NCI-H2171 (cell line): ENCODE data around the gene C6orf89.
"Not testable (repeated sequence)": the region's sequence is repeated elsewhere in the genome, so short reads cannot be mapped to it uniquely, and the experiment has no call there.

Experiments used
- DNase-seq: peaks from one replicate; lab custom pipeline; 2025; lab: John Stamatoyannopoulos, UW

Gene C6orf89

GRCh38 chr6:36924131-36924530 lies 38.4 kb downstream of the C6orf89 start:
- no peak for DNase-seq

GRCh38 chr6:36924778-36925374 lies 39.1 kb downstream of the C6orf89 start:
- no peak for DNase-seq

- DNase-seq: no peak
These were observed 40.1 kb downstream of the C6orf89 start for GRCh38 chr6:36925809-36926208.

GRCh38 chr6:36926708-36927513 lies 41.2 kb downstream of the C6orf89 start:
- no peak for DNase-seq

GRCh38 chr6:36927691-36928546 lies 42.2 kb downstream of the C6orf89 start:
- no peak for DNase-seq

GRCh38 chr6:36928547-36928918 lies 42.8 kb downstream of the C6orf89 start:
- no peak for DNase-seq

- DNase-seq: no peak
These were observed 43.4 kb downstream of the C6orf89 start for GRCh38 chr6:36929152-36929551.

GRCh38 chr6:36929607-36930006 lies 43.9 kb downstream of the C6orf89 start:
- peak; percentile 5 for DNase-seq

GRCh38 chr6:36930483-36930882 lies 44.7 kb downstream of the C6orf89 start:
- no peak for DNase-seq

- DNase-seq: no peak
These were observed 47.4 kb downstream of the C6orf89 start for GRCh38 chr6:36933102-36933501.

GRCh38 chr6:36933519-36933918 lies 47.8 kb downstream of the C6orf89 start:
- no peak for DNase-seq

GRCh38 chr6:36934901-36935300 lies 49.1 kb downstream of the C6orf89 start:
- DNase-seq: no peak

- no peak for DNase-seq
These were observed 51.1 kb downstream of the C6orf89 start for GRCh38 chr6:36936824-36937223.

- DNase-seq: no peak
These were observed 52.1 kb downstream of the C6orf89 start for GRCh38 chr6:36937896-36938295.

- DNase-seq: no peak
These were observed 52.8 kb downstream of the C6orf89 start for GRCh38 chr6:36938536-36938935.

- not testable (repeated sequence) for DNase-seq
These were observed 53.3 kb downstream of the C6orf89 start for GRCh38 chr6:36939005-36939404.

GRCh38 chr6:36940027-36940426 lies 54.3 kb downstream of the C6orf89 start:
- no peak for DNase-seq

- DNase-seq: not testable (repeated sequence)
These were observed 55.8 kb downstream of the C6orf89 start for GRCh38 chr6:36941561-36941960.

GRCh38 chr6:36942329-36942728 lies 56.6 kb downstream of the C6orf89 start:
- not testable (repeated sequence) for DNase-seq

- no peak for DNase-seq
These were observed 58.9 kb downstream of the C6orf89 start for GRCh38 chr6:36944650-36945049.

- no peak for DNase-seq
These were observed 59.5 kb downstream of the C6orf89 start for GRCh38 chr6:36945301-36945700.

- no peak for DNase-seq
These were observed 60.8 kb downstream of the C6orf89 start for GRCh38 chr6:36946526-36946925.
